Left lung (tissue), 10 donors: ENCODE data around the gene GTF2IRD1. TPM values are rescaled to one million over a fixed set of nuclear protein-coding genes. Genes with fewer than 3 reads are reported as not detected.

Experiments used
- ATAC-seq: fragments of 200-7000 bp; cut with Tn5 transposase; one replicate; pipeline ENCODE4 v1.9.1; 2020; ENCODE audit warnings: moderate library complexity
- DNase-seq, 4 donors: peaks; one replicate each; pipeline ENCODE4 v3.0.0-alpha.2; 2013 to 2020
- H3K27ac ChIP-seq, 2 donors: fragments of 200-600 bp; sonication (generic) in 1 of 2; one replicate each; pipeline versions ENCODE4 v1.5.0 to v1.8.0; 2020 to 2021
- H3K27me3 ChIP-seq, 2 donors: fragments of 200-600 bp; sonication (generic) in 1 of 2; one replicate each; pipeline versions ENCODE4 v1.5.0 to v1.8.0; 2020 to 2021
- H3K36me3 ChIP-seq, 2 donors: fragments of 200-600 bp; sonication (generic) in 1 of 2; one replicate each; pipeline versions ENCODE4 v1.5.0 to v1.8.0; 2020 to 2021
- H3K4me1 ChIP-seq, 2 donors: fragments of 200-600 bp; one replicate each; pipeline ENCODE4 v1.8.0; 2021
- H3K4me3 ChIP-seq, 2 donors: fragments of 200-600 bp; sonication (generic) in 1 of 2; one replicate each; pipeline versions ENCODE4 v1.5.0 to v1.8.0; 2020 to 2021; ENCODE audit warnings: mild to moderate bottlenecking in 1 of 2
- H3K9me3 ChIP-seq, 2 donors: fragments of 200-600 bp; sonication (generic) in 1 of 2; one replicate each; pipeline versions ENCODE4 v1.5.0 to v1.8.0; 2020 to 2021
- intact Hi-C, 2 donors: fragments of 100-400 bp; cut with DNase I; formaldehyde crosslinking; loops; one replicate each; pipeline versions ENCODE4 v1.11.2 to v1.14.2; 2022
- polyA plus RNA-seq, 6 donors: library from polyadenylated mRNA; unstranded; fragments of 120-200 nt; gene quantifications; one replicate each; pipeline ENCODE4 v1.2.1, GENCODE V29; 2013; ENCODE audit not compliant: insufficient read length in 6 of 6
- total RNA-seq, 2 donors: library from RNA; stranded (reverse); fragmentation: NEBNext Ultra II Directional; extraction: Animal tissue kit (Norgen Biotek cat#: 25700); gene quantifications; one replicate each; pipeline ENCODE4 v1.2.1, GENCODE V29; 2021
- TF ChIP-seq, protein P1 (sequence below), 2 donors: fragments of 200-600 bp; sonication (generic) in 1 of 2; IDR thresholded peaks; one replicate each; pipeline versions ENCODE4 v1.5.0 to v1.8.0; 2021; ENCODE audit warnings: antibody characterized with exemption in 2 of 2
- donor health status: DM: no; HTN: yes; CAD: no.
- donor health status: DM: no; HTN: no; CAD: no.

GTF2IRD1 gene
- total and polyA plus RNA-seq, 8 donors: 20.8 to 40.2 (median 33.9) TPM

DNA sequence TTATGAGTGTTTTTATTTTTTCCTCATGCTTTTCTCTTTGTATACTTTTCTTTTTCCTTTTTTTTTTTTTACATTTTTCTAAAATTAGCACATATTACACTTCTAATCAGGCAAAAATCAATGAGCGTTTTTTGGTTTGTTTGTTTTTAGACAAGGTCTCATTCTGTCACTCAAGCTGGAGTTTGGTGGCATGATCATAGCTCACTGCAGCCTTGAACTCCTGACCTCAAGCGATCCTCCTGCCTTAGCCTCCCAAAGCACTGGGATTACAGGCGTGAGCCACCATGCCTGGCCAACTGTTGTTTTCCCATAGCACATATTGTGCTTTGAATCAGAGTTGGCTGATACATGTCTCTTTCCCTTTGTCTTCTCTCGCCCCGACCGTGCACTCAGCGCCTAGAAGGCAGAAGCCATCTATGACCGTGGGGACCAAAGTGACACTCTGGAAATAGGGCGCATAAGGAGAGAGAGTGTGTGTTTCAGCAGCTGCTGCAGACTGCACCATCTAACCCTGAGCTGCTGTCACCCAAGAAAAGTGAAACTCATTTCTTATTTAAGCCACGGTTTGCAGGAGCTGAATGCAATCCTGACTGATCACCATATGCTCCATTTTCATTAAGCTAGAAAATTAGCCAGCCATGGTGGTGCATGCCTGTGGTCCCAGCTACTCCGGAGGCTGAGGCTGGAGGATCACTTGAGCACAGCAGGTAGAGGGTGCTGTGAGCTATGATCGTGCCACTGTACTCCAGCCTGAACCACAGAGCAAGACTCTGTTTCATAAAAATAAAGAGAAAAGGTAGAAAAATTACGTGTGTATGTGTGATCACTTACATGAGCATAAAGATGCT, 162.5 kb downstream of the GTF2IRD1 start:
- H3K4me3 ChIP-seq: no peak overlapping the region
- no peaks in the 10 kb centered on the region for H3K27me3 ChIP-seq
- H3K9me3 ChIP-seq: no peaks in the 10 kb centered on the region
- TF ChIP-seq, protein P1, sequence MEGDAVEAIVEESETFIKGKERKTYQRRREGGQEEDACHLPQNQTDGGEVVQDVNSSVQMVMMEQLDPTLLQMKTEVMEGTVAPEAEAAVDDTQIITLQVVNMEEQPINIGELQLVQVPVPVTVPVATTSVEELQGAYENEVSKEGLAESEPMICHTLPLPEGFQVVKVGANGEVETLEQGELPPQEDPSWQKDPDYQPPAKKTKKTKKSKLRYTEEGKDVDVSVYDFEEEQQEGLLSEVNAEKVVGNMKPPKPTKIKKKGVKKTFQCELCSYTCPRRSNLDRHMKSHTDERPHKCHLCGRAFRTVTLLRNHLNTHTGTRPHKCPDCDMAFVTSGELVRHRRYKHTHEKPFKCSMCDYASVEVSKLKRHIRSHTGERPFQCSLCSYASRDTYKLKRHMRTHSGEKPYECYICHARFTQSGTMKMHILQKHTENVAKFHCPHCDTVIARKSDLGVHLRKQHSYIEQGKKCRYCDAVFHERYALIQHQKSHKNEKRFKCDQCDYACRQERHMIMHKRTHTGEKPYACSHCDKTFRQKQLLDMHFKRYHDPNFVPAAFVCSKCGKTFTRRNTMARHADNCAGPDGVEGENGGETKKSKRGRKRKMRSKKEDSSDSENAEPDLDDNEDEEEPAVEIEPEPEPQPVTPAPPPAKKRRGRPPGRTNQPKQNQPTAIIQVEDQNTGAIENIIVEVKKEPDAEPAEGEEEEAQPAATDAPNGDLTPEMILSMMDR (IDR thresholded peaks at IDR 0.05): no peak
- H3K4me1 ChIP-seq: peaks cover 0 to 18% of the 10 kb centered on the region in 2 donors
- no peak overlapping the region for H3K27ac ChIP-seq
- no peak for ATAC-seq
- no peaks in the 10 kb centered on the region for H3K36me3 ChIP-seq
- no peak for DNase-seq
- intact Hi-C loops: no loop called here

DNA sequence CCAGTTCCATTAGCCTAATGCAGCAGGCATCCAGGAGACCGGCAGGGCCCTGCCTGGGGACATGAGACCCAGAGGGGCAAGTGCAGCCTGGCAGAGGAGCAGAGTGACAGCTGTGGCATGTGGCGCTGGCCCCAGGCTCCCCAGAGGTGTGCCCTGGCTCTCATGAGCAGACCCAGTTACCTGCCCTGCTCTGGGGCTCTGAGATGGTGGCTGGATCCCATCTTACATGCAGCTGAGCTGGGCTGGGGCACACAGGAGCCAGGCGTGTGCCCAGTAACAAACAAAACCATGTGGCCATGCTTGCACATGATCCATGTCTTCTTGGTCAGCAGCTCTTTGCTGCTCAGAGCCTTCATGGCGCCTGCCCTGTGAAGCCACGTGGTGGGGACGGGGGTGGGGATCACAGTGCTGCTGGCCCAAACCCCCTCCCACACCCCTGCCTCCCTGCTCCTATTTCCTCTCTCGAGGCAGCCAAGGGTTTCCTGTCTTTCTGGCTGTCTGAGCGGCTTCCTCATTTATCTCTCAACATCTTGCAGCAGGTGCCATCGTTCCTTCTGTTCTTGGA, 163.6 kb downstream of the GTF2IRD1 start:
- H3K36me3 ChIP-seq: no peaks in the 10 kb centered on the region
- peak; percentile 54 for ATAC-seq
- no peaks in the 10 kb centered on the region for H3K9me3 ChIP-seq
- TF ChIP-seq, protein P1 (IDR thresholded peaks at IDR 0.05): no peak
- intact Hi-C loops: no loop called here
- H3K4me1 ChIP-seq: peaks cover 0 to 17% of the 10 kb centered on the region in 2 donors
- H3K27me3 ChIP-seq: no peaks in the 10 kb centered on the region
- no peak overlapping the region for H3K4me3 ChIP-seq
- no peak overlapping the region for H3K27ac ChIP-seq
- DNase-seq: peak in 2 of 4 donors; percentile 32 to 61

DNA sequence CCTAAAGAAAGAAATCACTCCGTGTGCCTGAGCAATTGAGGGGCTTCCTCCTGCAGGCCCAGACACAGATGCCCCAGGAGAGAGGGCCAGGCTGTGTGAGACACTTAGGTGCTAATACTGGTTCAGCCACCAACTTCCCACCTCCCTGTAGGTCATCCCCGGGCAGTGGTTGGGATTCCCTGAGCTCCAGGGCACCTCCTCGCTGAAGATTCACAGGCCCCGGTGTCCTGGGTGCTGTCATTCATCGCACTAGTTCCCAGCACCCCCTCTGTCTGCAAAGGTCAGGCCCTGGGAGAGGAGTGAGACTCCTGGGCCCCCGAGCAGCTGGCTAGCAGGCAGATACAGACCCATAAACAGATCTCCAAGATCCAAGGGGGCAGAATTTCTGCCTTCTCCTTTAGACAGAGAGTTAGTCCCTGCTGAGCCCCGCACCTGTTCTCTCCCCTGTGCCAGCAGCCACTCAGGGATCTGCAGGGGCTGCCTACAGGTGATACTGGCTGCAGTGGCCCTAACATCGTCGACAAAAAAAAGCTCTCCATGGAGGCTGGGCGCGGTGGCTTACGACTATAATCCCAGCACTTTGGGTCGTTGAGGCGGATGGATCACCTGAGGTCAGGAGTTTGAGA, 165.6 kb downstream of the GTF2IRD1 start:
- ATAC-seq: no peak
- peaks cover 0 to 15% of the 10 kb centered on the region in 2 donors for H3K4me1 ChIP-seq
- no peaks in the 10 kb centered on the region for H3K36me3 ChIP-seq
- TF ChIP-seq, protein P1 (IDR thresholded peaks at IDR 0.05): no peak
- intact Hi-C loops: no loop called here
- no peak for DNase-seq
- H3K4me3 ChIP-seq: no peak overlapping the region
- H3K9me3 ChIP-seq: no peaks in the 10 kb centered on the region
- no peak overlapping the region for H3K27ac ChIP-seq
- H3K27me3 ChIP-seq: no peaks in the 10 kb centered on the region

DNA sequence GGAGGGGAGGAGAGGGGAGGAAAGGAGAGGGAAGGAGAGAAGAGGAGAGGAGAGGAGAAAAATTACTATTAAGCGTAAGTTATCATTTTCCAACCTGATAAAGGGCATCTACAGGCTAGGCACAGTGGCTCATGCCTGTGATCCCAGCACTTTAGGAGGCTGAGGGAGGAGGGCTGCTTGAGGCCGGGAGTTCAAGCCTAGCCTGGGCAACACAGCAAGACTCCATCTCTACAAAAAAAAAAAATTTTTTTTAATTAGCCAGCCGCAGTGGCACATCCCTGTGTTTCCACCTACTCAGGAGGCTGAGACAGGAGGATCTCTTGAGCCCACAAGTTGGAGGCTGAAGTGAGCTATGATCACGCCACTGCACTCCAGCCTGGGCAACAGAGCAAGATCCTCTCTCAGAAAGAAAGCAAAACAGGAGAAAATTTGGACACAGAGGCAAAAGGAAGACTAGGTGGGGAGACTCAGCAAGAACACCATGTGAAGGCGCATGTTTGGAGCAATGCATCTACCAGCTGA, 168.6 kb downstream of the GTF2IRD1 start:
- no peak for ATAC-seq
- TF ChIP-seq, protein P1 (IDR thresholded peaks at IDR 0.05): no peak
- H3K27me3 ChIP-seq: no peaks in the 10 kb centered on the region
- H3K27ac ChIP-seq: no peak overlapping the region
- intact Hi-C loops: no loop called here
- no peaks in the 10 kb centered on the region for H3K9me3 ChIP-seq
- no peak for DNase-seq
- H3K36me3 ChIP-seq: no peaks in the 10 kb centered on the region
- peaks cover 3 to 17% of the 10 kb centered on the region in 2 donors for H3K4me1 ChIP-seq
- no peak overlapping the region for H3K4me3 ChIP-seq

DNA sequence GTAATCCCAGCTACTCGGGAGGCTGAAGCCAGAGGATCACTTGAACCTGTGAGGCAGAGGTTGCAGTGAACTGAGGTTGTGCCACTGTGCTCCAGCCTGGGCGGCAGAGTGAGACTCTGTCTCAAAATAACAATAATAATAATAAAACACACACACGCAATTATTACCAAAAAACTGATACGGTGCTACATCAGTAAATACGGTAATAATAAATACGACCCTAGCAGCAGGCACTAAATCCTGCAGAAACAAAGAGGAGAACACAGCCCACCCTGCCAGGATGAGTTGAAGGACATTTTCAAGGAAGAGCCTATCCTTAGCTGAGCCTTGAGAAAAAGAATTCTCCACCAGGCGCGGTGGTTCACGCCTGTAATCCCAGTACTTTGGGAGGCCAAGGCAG, 169.4 kb downstream of the GTF2IRD1 start:
- no peak for ATAC-seq
- no peak for DNase-seq
- Histone ChIP-seq H3K27ac (no peak overlapping the region), H3K4me1 (peaks cover 3 to 11% of the 10 kb centered on the region in 2 donors), H3K9me3 (no peaks in the 10 kb centered on the region), H3K36me3 (no peaks in the 10 kb centered on the region), H3K27me3 (no peaks in the 10 kb centered on the region), H3K4me3 (no peak overlapping the region)
- intact Hi-C loops: no loop called here
- TF ChIP-seq, protein P1 (IDR thresholded peaks at IDR 0.05): no peak
